ENCODE measurements around the gene FOXN3. TPM values are rescaled to one million over a fixed set of nuclear protein-coding genes. Genes with fewer than 3 reads are reported as not detected.
"Not testable (repeated sequence)": the region's sequence is repeated elsewhere in the genome, so short reads cannot be mapped to it uniquely, and the experiment has no call there.

Gene FOXN3
- total RNA-seq, 4 donors from 2014 or later = 66.1 to 130 (median 109) TPM

- no peak for DNase-seq
- Histone ChIP-seq H3K9me3 (no peaks in the 10 kb centered on the region), H3K36me3 (no peaks in the 10 kb centered on the region), H3K4me3 (no peak overlapping the region), H3K27me3 (no peaks in the 10 kb centered on the region), H3K27ac (no peak overlapping the region), H3K4me1 (no peaks in the 10 kb centered on the region)
- 40 to 44% methylated on average over 2 to 4 of the region's 4 CpGs for WGBS, 2 donors (ENCODE audit: low coverage in 1 of 2)
- no peak for TF ChIP-seq EP300 (IDR thresholded peaks at IDR 0.05; ENCODE audit: low read depth)
- no peak for TF ChIP-seq POLR2A (IDR thresholded peaks at IDR 0.05)
- no peak for TF ChIP-seq CTCF (IDR thresholded peaks at IDR 0.05)
- no peak for TF ChIP-seq POLR2AphosphoS5 (IDR thresholded peaks at IDR 0.05)
- intact Hi-C loops (cut with DNase I; ENCODE audit: low total_unique reads) = no loop called here
- in situ Hi-C loops (cut with MboI; ENCODE audit: low pct_ligation_motif_present in 1 of 4, low pct_unique_long_range_greater_than_20kb in 1 of 4, low sequenced_read_pairs in 3 of 4) = no loop called here
Measured at GRCh38 chr14:89121968-89122620, 294.9 kb downstream of the FOXN3 start.

- Histone ChIP-seq H3K4me3 (no peak overlapping the region), H3K27me3 (no peaks in the 10 kb centered on the region), H3K36me3 (no peaks in the 10 kb centered on the region), H3K27ac (no peak overlapping the region), H3K9me3 (no peaks in the 10 kb centered on the region), H3K4me1 (no peaks in the 10 kb centered on the region)
- in situ Hi-C loops (cut with MboI; ENCODE audit: low pct_ligation_motif_present in 1 of 4, low pct_unique_long_range_greater_than_20kb in 1 of 4, low sequenced_read_pairs in 3 of 4) = no loop called here
- 88 to 91% methylated on average over 4 to 5 of the region's 5 CpGs for WGBS, 2 donors (ENCODE audit: low coverage in 1 of 2)
- DNase-seq = no peak
- intact Hi-C loops (cut with DNase I; ENCODE audit: low total_unique reads) = no loop called here
- no peak for TF ChIP-seq EP300 (IDR thresholded peaks at IDR 0.05; ENCODE audit: low read depth)
- TF ChIP-seq POLR2AphosphoS5 (IDR thresholded peaks at IDR 0.05) = no peak
- TF ChIP-seq CTCF (IDR thresholded peaks at IDR 0.05) = no peak
- TF ChIP-seq POLR2A (IDR thresholded peaks at IDR 0.05) = no peak
Measured at GRCh38 chr14:89117012-89117411, 300.0 kb downstream of the FOXN3 start.

- Histone ChIP-seq H3K27ac (no peak overlapping the region), H3K4me3 (no peak overlapping the region), H3K27me3 (no peaks in the 10 kb centered on the region), H3K36me3 (no peaks in the 10 kb centered on the region), H3K4me1 (no peaks in the 10 kb centered on the region), H3K9me3 (no peaks in the 10 kb centered on the region)
- intact Hi-C loops (cut with DNase I; ENCODE audit: low total_unique reads) = no loop called here
- TF ChIP-seq POLR2A (IDR thresholded peaks at IDR 0.05) (no peak), CTCF (IDR thresholded peaks at IDR 0.05) (no peak), EP300 (IDR thresholded peaks at IDR 0.05; ENCODE audit: low read depth) (no peak), POLR2AphosphoS5 (IDR thresholded peaks at IDR 0.05) (no peak)
- in situ Hi-C loops (cut with MboI; ENCODE audit: low pct_ligation_motif_present in 1 of 4, low pct_unique_long_range_greater_than_20kb in 1 of 4, low sequenced_read_pairs in 3 of 4) = no loop called here
- DNase-seq = no peak
Measured at GRCh38 chr14:89114109-89114508, 302.9 kb downstream of the FOXN3 start.

- in situ Hi-C loops (cut with MboI; ENCODE audit: low pct_ligation_motif_present in 1 of 4, low pct_unique_long_range_greater_than_20kb in 1 of 4, low sequenced_read_pairs in 3 of 4) (no loop called here), intact Hi-C loops (cut with DNase I; ENCODE audit: low total_unique reads) (no loop called here)
- no peaks in the 10 kb centered on the region for H3K36me3 ChIP-seq
- TF ChIP-seq POLR2A (IDR thresholded peaks at IDR 0.05) (no peak), CTCF (IDR thresholded peaks at IDR 0.05) (no peak), POLR2AphosphoS5 (IDR thresholded peaks at IDR 0.05) (no peak), EP300 (IDR thresholded peaks at IDR 0.05; ENCODE audit: low read depth) (no peak)
- no peak for DNase-seq
- H3K4me1 ChIP-seq = no peaks in the 10 kb centered on the region
- H3K4me3 ChIP-seq = no peak overlapping the region
- no peak overlapping the region for H3K27ac ChIP-seq
- H3K27me3 ChIP-seq = no peaks in the 10 kb centered on the region
- WGBS, 2 donors (ENCODE audit: low coverage in 1 of 2) = 84 to 91% methylated on average over 4 to 18 of the region's 18 CpGs
- H3K9me3 ChIP-seq = no peaks in the 10 kb centered on the region
Measured at GRCh38 chr14:89112720-89113119, 304.3 kb downstream of the FOXN3 start.

GRCh38 chr14:89111766-89112543 is 305.1 kb downstream of the FOXN3 start:
- intact Hi-C loops (cut with DNase I; ENCODE audit: low total_unique reads); H3K27me3 ChIP-seq; H3K4me1 ChIP-seq; H3K36me3 ChIP-seq; H3K27ac ChIP-seq; DNase-seq; in situ Hi-C loops (cut with MboI; ENCODE audit: low pct_ligation_motif_present in 1 of 4, low pct_unique_long_range_greater_than_20kb in 1 of 4, low sequenced_read_pairs in 3 of 4); H3K9me3 ChIP-seq; H3K4me3 ChIP-seq: not testable (repeated sequence)
- WGBS, 2 donors (ENCODE audit: low coverage in 1 of 2) = 75% methylated on average over 20 of the region's 25 CpGs; no CpG with 5 or more reads in 1 of the 2 donors

- H3K27ac ChIP-seq; H3K4me3 ChIP-seq; intact Hi-C loops (cut with DNase I; ENCODE audit: low total_unique reads); DNase-seq; H3K9me3 ChIP-seq; H3K4me1 ChIP-seq; H3K36me3 ChIP-seq; H3K27me3 ChIP-seq; in situ Hi-C loops (cut with MboI; ENCODE audit: low pct_ligation_motif_present in 1 of 4, low pct_unique_long_range_greater_than_20kb in 1 of 4, low sequenced_read_pairs in 3 of 4): not testable (repeated sequence)
- WGBS, 2 donors (ENCODE audit: low coverage in 1 of 2) = 92% methylated on average over 13 of the region's 13 CpGs; no CpG with 5 or more reads in 1 of the 2 donors
Measured at GRCh38 chr14:89111232-89111631, 305.8 kb downstream of the FOXN3 start.

All from transverse colon (tissue), 4 donors.